Adrenal gland (tissue), 12 donors: ENCODE results near the gene RBM5. TPM values are rescaled to one million over a fixed set of nuclear protein-coding genes. Genes with fewer than 3 reads are reported as not detected.

Source experiments
- DNase-seq, 7 donors: peaks; one replicate each; pipeline ENCODE4 v3.0.0-alpha.2; 2019 to 2020
- H3K27ac ChIP-seq, 5 donors: fragments of 200-600 bp; sonication (generic) in 4 of 5; 1 replicate in 3 of 5; 2 replicates in 2 of 5; pipeline versions ENCODE4 v1.5.1 to v1.8.0; 2016 to 2020; ENCODE audit warnings: mild to moderate bottlenecking in 1 of 5
- H3K27me3 ChIP-seq: fragments of 200-600 bp; 2 replicates; pipeline ENCODE4 v1.8.0; 2021
- H3K36me3 ChIP-seq, 2 donors: fragments of 200-600 bp; replicated peaks in 1 of 2; 1 replicate in 1 of 2; 2 replicates in 1 of 2; pipeline versions ENCODE4 v1.5.1 to v1.8.0; 2018 to 2022
- H3K4me1 ChIP-seq, 2 donors: fragments of 200-600 bp; replicated peaks in 1 of 2; 1 replicate in 1 of 2; 2 replicates in 1 of 2; pipeline versions ENCODE4 v1.5.1 to v1.8.0; 2018 to 2021
- H3K4me3 ChIP-seq, 4 donors: fragments of 200-600 bp; sonication (generic) in 3 of 4; one replicate each; pipeline ENCODE4 v1.5.1; 2016 to 2018
- H3K9me3 ChIP-seq, 3 donors: fragments of 200-600 bp; sonication (generic) in 1 of 3; replicated peaks in 1 of 3; 1 replicate in 2 of 3; 2 replicates in 1 of 3; pipeline versions ENCODE4 v1.5.1 to v1.8.0; 2016 to 2021
- CTCF ChIP-seq, 6 experiments: fragments of 450-650 bp in 4 of 6; fragments of 200-600 bp in 2 of 6; sonication (generic) in 1 of 6; IDR thresholded peaks; 1 replicate in 5 of 6; 2 replicates in 1 of 6; pipeline versions ENCODE4 v1.5.1 to v1.8.0; 2016 to 2021; ENCODE audit warnings: antibody characterized with exemption in 6 of 6, mild to moderate bottlenecking in 2 of 6, moderate library complexity in 1 of 6
- POLR2A ChIP-seq, 2 donors: fragments of 450-650 bp; IDR thresholded peaks; one replicate each; pipeline ENCODE4 v1.6.1; 2017; ENCODE audit warnings: antibody characterized with exemption in 2 of 2, mild to moderate bottlenecking in 2 of 2, moderate library complexity in 1 of 2
- WGBS, 4 donors: extraction: QIAGEN DNeasy Blood & Tissue Kit in 2 of 4; methylation state at CpG; one replicate each; pipeline versions ENCODE4 v1.1.5 to v1.1.7; 2013 to 2017; 5-methylcytosine and 5-hydroxymethylcytosine counted together
- intact Hi-C, 2 donors: fragments of 100-400 bp; cut with DNase I; formaldehyde crosslinking; loops; one replicate each; pipeline versions ENCODE4 v1.14.1 to v1.15.0; 2022 to 2023
- polyA plus RNA-seq, 3 donors: library from polyadenylated mRNA; stranded (reverse); fragments of 200-250 nt in 2 of 3; fragments of 350-450 nt in 1 of 3; fragmentation: Illumina TruSeq in 1 of 3; extraction: RNeasy Lipid Tissue Mini Kit (QIAGEN cat#74804) in 1 of 3; gene quantifications; one replicate each; pipeline ENCODE4 v1.2.3, GENCODE V29; 2013 to 2014
- total RNA-seq, 9 donors: library from RNA; depleted of rRNA in 4 of 9; stranded (reverse); fragments of >200 nt in 4 of 9; fragments of 120-200 nt in 1 of 9; fragmentation: NEBNext Ultra II Directional in 1 of 9; extraction: Animal tissue kit (Norgen Biotek cat#: 25700) in 1 of 9; gene quantifications; one replicate each; pipeline versions ENCODE4 v1.1.0 to v1.2.4, GENCODE V29; 2013 to 2023
- donor health status: healthy with polysubstance abuse.
- donor health status: Bipolar disorder and iron deficiency.
- donor health status: DM: yes; HTN: yes; CAD: no.
- donor health status: DM: no; HTN: no; CAD: no.
- donor health status: DM: no; HTN: no; CAD: no.
- donor health status: DM: yes; HTN: yes; CAD: no.

The RBM5 gene
- total and polyA plus RNA-seq, 12 donors = 51.9 to 224 (median 115) TPM

GRCh38 chr3:50112462-50112861 lies 23.7 kb downstream of the RBM5 start:
- intact Hi-C loops = no loop called here
- H3K27ac ChIP-seq = no peak overlapping the region
- TF ChIP-seq CTCF (IDR thresholded peaks at IDR 0.05) (no peak), POLR2A (IDR thresholded peaks at IDR 0.05) (no peak)
- H3K27me3 ChIP-seq = no peaks in the 10 kb centered on the region
- no peak for DNase-seq
- peaks cover 0 to 100% of the 10 kb centered on the region in 2 donors for H3K36me3 ChIP-seq
- H3K4me1 ChIP-seq = no peaks in the 10 kb centered on the region
- 93 to 96% (median 94%) methylated on average over 3 of the region's 3 CpGs for WGBS, 4 donors
- no peaks in the 10 kb centered on the region for H3K9me3 ChIP-seq
- H3K4me3 ChIP-seq = no peak overlapping the region

GRCh38 chr3:50117120-50117519 lies 28.4 kb downstream of the RBM5 start:
- TF ChIP-seq POLR2A (IDR thresholded peaks at IDR 0.05) (no peak), CTCF (IDR thresholded peaks at IDR 0.05) (no peak)
- Histone ChIP-seq H3K36me3 (peaks cover 0 to 86% of the 10 kb centered on the region in 2 donors), H3K4me1 (no peaks in the 10 kb centered on the region), H3K9me3 (no peaks in the 10 kb centered on the region), H3K27ac (no peak overlapping the region), H3K4me3 (no peak overlapping the region), H3K27me3 (no peaks in the 10 kb centered on the region)
- no peak for DNase-seq
- intact Hi-C loops = no loop called here
- 80 to 89% (median 88%) methylated on average over 4 to 8 of the region's 8 CpGs for WGBS, 4 donors

GRCh38 chr3:50118237-50118636 lies 29.5 kb downstream of the RBM5 start:
- no peak overlapping the region for H3K4me3 ChIP-seq
- no peak for DNase-seq
- WGBS, 4 donors = 86 to 91% (median 90%) methylated on average over 10 of the region's 10 CpGs
- no peak for TF ChIP-seq POLR2A (IDR thresholded peaks at IDR 0.05)
- TF ChIP-seq CTCF (IDR thresholded peaks at IDR 0.05) = no peak
- no peaks in the 10 kb centered on the region for H3K27me3 ChIP-seq
- H3K9me3 ChIP-seq = no peaks in the 10 kb centered on the region
- peaks cover 0 to 75% of the 10 kb centered on the region in 2 donors for H3K36me3 ChIP-seq
- no peaks in the 10 kb centered on the region for H3K4me1 ChIP-seq
- no peak overlapping the region for H3K27ac ChIP-seq
- intact Hi-C loops = no loop called here

- TF ChIP-seq CTCF (IDR thresholded peaks at IDR 0.05) (no peak), POLR2A (IDR thresholded peaks at IDR 0.05) (no peak)
- WGBS, 4 donors = 73 to 92% (median 81%) methylated on average over 3 of the region's 3 CpGs
- no peak for DNase-seq
Observed at GRCh38 chr3:50119786-50120185, 31.1 kb downstream of the RBM5 start.

More at GRCh38 chr3:50119786-50120185, 31.1 kb downstream of the RBM5 start:
- Histone ChIP-seq H3K4me3 (no peak overlapping the region), H3K4me1 (no peaks in the 10 kb centered on the region), H3K36me3 (peaks cover 0 to 59% of the 10 kb centered on the region in 2 donors), H3K27ac (no peak overlapping the region), H3K27me3 (no peaks in the 10 kb centered on the region), H3K9me3 (no peaks in the 10 kb centered on the region)
- intact Hi-C loops = loop anchor here (10.0 kb wide), 2 partner anchors 155 to 165 kb away; partner anchors contain the start of gene LSMEM2 (in 1 of the 2)
